ENCODE data around the gene PARD3B. TPM values are rescaled to one million over a fixed set of nuclear protein-coding genes. Genes with fewer than 3 reads are reported as not detected.

The PARD3B gene
- total and polyA plus RNA-seq, 10 of the 15 experiments (the other 5 are each of a cell fraction or from before 2014, with no cell fraction given): 0.01 to 0.54 (median 0.07) TPM; not detected in 7

DNA sequence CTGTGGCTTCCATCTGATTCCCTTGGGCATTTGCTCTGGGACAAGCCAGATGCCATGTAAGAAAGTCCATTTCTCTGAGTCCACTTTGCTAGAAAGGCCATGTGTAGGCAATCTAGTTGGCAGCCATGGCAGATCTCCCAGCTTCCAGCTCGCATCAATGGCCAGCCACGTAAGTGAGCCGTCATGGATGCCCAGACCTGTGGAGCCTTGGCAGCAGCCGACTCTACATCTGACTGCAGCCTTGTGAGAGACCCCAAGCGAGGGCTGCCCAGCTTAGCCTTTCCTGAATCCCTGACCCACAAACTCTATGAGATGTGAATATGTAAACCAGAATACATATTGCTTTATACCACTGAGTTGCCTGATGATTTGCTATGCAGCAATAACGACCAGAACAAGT, 533.5 kb downstream of the PARD3B start (continued):
- no peak for TF ChIP-seq MEF2A (IDR thresholded peaks at IDR 0.05; ENCODE audit: insufficient read depth, low read depth, low read length)
- no peak for TF ChIP-seq EP300 (IDR thresholded peaks at IDR 0.05; ENCODE audit: borderline replicate concordance in 1 of 2, control insufficient read depth in 1 of 2, low read depth in 2 of 2, low read length in 2 of 2)
- no peak for TF ChIP-seq RAD21 (IDR thresholded peaks at IDR 0.05; ENCODE audit: insufficient read depth, low read depth, low read length)
- TF ChIP-seq RB1 (IDR thresholded peaks at IDR 0.05; ENCODE audit: borderline replicate concordance): no peak
- TF ChIP-seq HDAC2 (IDR thresholded peaks at IDR 0.05): no peak
- no peak for TF ChIP-seq ZNF384 (IDR thresholded peaks at IDR 0.05; ENCODE audit: borderline replicate concordance, low read depth, low read length)

DNA sequence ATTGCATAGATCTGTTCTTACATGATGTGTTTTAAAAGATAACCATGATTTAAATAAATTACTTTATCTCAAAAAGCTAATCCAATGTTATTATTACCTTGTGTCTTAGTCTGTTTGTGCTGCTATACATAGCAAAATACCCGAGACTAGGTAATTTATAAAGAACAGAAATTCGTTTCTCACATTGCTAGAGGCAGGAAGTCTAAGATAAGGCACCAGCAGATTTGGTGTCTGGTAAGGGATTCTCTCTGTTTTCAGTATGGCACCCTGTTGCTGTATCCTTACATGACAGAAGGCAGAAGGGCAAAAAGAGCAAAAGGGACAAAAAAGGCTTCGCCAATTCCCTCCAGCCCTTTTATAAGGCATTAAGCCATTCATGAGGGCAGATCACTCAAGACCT, 533.9 kb downstream of the PARD3B start:
- in situ Hi-C loops (cut with MboI): no loop called here
- ChIA-PET POLR2A (no interaction called here), RAD21 (ENCODE audit: unreplicated experiment) (no interaction called here), SMC1A (ENCODE audit: uncharacterized antibody, unreplicated experiment) (no interaction called here), CTCF (no interaction called here)
- no peaks in the 10 kb centered on the region for H3K4me1 ChIP-seq (ENCODE audit: control insufficient read depth, insufficient read depth, low read length)
- no peak overlapping the region for H3K9ac ChIP-seq (ENCODE audit: control insufficient read depth, insufficient read depth, low read length)
- ATAC-seq (no peak), DNase-seq (ENCODE audit: low read depth, low spot score) (no peak), FAIRE-seq (no peak)
- H4K20me1 ChIP-seq (ENCODE audit: control insufficient read depth, insufficient read depth): no peaks in the 10 kb centered on the region
- H3K9me3 ChIP-seq (replicated peaks; ENCODE audit: control insufficient read depth, insufficient read depth, low read length): no peaks in the 10 kb centered on the region
- no peaks in the 10 kb centered on the region for H3K79me2 ChIP-seq (ENCODE audit: control insufficient read depth, insufficient read depth, low read length)
- H2AFZ ChIP-seq (ENCODE audit: control insufficient read depth, low read depth, low read length): no peak overlapping the region
- no peaks in the 10 kb centered on the region for H3K36me3 ChIP-seq (ENCODE audit: control insufficient read depth in 2 of 2, insufficient read depth in 2 of 2, low read length in 1 of 2)
- BruUV-seq (replicated peaks): no TSS peak
- H3K4me2 ChIP-seq (ENCODE audit: control insufficient read depth, insufficient read depth): no peak overlapping the region
- H3K4me3 ChIP-seq: no peak overlapping the region
- whole genome bisulfite sequencing (ENCODE audit: insufficient coverage, insufficient replicate concordance, low lambda C conversion rate, missing lambda C conversion rate): 0% methylated on average over 3 of the region's 3 CpGs
- no peaks in the 10 kb centered on the region for H3K27me3 ChIP-seq (replicated peaks in 1 of 2; ENCODE audit: control insufficient read depth in 2 of 2, insufficient read depth in 2 of 2, low read length in 1 of 2)
- no peak overlapping the region for H3K27ac ChIP-seq (ENCODE audit: control insufficient read depth, insufficient read depth)
- intact Hi-C loops (cut with micrococcal nuclease; ENCODE audit: unreplicated experiment): no loop called here
- TF ChIP-seq, protein P1, sequence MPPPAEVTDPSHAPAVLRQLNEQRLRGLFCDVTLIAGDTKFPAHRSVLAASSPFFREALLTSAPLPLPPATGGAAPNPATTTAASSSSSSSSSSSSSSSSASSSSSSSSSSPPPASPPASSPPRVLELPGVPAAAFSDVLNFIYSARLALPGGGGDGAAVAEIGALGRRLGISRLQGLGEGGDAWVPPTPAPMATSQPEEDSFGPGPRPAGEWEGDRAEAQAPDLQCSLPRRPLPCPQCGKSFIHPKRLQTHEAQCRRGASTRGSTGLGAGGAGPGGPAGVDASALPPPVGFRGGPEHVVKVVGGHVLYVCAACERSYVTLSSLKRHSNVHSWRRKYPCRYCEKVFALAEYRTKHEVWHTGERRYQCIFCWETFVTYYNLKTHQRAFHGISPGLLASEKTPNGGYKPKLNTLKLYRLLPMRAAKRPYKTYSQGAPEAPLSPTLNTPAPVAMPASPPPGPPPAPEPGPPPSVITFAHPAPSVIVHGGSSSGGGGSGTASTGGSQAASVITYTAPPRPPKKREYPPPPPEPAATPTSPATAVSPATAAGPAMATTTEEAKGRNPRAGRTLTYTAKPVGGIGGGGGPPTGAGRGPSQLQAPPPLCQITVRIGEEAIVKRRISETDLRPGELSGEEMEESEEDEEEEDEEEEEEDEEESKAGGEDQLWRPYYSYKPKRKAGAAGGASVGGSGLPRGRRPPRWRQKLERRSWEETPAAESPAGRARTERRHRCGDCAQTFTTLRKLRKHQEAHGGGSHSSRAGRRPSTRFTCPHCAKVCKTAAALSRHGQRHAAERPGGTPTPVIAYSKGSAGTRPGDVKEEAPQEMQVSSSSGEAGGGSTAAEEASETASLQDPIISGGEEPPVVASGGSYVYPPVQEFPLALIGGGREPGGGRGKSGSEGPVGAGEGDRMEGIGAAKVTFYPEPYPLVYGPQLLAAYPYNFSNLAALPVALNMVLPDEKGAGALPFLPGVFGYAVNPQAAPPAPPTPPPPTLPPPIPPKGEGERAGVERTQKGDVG (CRISPR knock-in tag; IDR thresholded peaks at IDR 0.05): no peak
- TF ChIP-seq TBL1XR1 (IDR thresholded peaks at IDR 0.05; ENCODE audit: low read depth, low read length) (no peak), BCL11A (IDR thresholded peaks at IDR 0.05; ENCODE audit: low read depth, low read length) (no peak), FOXM1 (IDR thresholded peaks at IDR 0.05; ENCODE audit: low read depth, low read length) (no peak), DPF2 (IDR thresholded peaks at IDR 0.05) (no peak), PAX5 (IDR thresholded peaks at IDR 0.05; ENCODE audit: borderline replicate concordance, low read depth, low read length) (no peak), NFYA (IDR thresholded peaks at IDR 0.05; ENCODE audit: borderline replicate concordance, low read depth, low read length) (no peak), RUNX3 (IDR thresholded peaks at IDR 0.05; ENCODE audit: low read length) (no peak), NFXL1 (IDR thresholded peaks at IDR 0.05; ENCODE audit: borderline replicate concordance) (no peak)
- TF ChIP-seq, protein P2, sequence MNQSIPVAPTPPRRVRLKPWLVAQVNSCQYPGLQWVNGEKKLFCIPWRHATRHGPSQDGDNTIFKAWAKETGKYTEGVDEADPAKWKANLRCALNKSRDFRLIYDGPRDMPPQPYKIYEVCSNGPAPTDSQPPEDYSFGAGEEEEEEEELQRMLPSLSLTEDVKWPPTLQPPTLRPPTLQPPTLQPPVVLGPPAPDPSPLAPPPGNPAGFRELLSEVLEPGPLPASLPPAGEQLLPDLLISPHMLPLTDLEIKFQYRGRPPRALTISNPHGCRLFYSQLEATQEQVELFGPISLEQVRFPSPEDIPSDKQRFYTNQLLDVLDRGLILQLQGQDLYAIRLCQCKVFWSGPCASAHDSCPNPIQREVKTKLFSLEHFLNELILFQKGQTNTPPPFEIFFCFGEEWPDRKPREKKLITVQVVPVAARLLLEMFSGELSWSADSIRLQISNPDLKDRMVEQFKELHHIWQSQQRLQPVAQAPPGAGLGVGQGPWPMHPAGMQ (IDR thresholded peaks at IDR 0.05; ENCODE audit: borderline replicate concordance): no peak
- TF ChIP-seq, protein P3, sequence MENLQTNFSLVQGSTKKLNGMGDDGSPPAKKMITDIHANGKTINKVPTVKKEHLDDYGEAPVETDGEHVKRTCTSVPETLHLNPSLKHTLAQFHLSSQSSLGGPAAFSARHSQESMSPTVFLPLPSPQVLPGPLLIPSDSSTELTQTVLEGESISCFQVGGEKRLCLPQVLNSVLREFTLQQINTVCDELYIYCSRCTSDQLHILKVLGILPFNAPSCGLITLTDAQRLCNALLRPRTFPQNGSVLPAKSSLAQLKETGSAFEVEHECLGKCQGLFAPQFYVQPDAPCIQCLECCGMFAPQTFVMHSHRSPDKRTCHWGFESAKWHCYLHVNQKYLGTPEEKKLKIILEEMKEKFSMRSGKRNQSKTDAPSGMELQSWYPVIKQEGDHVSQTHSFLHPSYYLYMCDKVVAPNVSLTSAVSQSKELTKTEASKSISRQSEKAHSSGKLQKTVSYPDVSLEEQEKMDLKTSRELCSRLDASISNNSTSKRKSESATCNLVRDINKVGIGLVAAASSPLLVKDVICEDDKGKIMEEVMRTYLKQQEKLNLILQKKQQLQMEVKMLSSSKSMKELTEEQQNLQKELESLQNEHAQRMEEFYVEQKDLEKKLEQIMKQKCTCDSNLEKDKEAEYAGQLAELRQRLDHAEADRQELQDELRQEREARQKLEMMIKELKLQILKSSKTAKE (IDR thresholded peaks at IDR 0.05; ENCODE audit: low read depth, poor library complexity, severe bottlenecking): no peak
